Choroid plexus epithelial cell (primary cell): ENCODE measurements around the gene SERP2.

Experiments used
- DNase-seq: peaks from one replicate; pipeline ENCODE4 v3.0.0-alpha.2; 2010; ENCODE audit warnings: low read depth
- H3K4me3 ChIP-seq: 2 replicates; pipeline ENCODE4 v1.5.1; 2011; ENCODE audit warnings: low read depth, mild to moderate bottlenecking, control low read depth, low read length, moderate library complexity
- TF ChIP-seq, protein P1 (sequence below): conservative IDR thresholded peaks from 2 replicates; pipeline ENCODE4 v1.5.1; 2011; ENCODE audit warnings: low read depth, mild to moderate bottlenecking, control low read depth, inconsistent platforms, low read length, moderate library complexity

The SERP2 gene

GRCh38 chr13:44421853-44422525, 48.4 kb downstream of the SERP2 start:
- no peak overlapping the region for H3K4me3 ChIP-seq
- DNase-seq: no peak
- TF ChIP-seq, protein P1, sequence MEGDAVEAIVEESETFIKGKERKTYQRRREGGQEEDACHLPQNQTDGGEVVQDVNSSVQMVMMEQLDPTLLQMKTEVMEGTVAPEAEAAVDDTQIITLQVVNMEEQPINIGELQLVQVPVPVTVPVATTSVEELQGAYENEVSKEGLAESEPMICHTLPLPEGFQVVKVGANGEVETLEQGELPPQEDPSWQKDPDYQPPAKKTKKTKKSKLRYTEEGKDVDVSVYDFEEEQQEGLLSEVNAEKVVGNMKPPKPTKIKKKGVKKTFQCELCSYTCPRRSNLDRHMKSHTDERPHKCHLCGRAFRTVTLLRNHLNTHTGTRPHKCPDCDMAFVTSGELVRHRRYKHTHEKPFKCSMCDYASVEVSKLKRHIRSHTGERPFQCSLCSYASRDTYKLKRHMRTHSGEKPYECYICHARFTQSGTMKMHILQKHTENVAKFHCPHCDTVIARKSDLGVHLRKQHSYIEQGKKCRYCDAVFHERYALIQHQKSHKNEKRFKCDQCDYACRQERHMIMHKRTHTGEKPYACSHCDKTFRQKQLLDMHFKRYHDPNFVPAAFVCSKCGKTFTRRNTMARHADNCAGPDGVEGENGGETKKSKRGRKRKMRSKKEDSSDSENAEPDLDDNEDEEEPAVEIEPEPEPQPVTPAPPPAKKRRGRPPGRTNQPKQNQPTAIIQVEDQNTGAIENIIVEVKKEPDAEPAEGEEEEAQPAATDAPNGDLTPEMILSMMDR: no peak

- DNase-seq: no peak
- no peak overlapping the region for H3K4me3 ChIP-seq
- TF ChIP-seq, protein P1: no peak
Measured at GRCh38 chr13:44422755-44423643, 49.4 kb downstream of the SERP2 start.

- DNase-seq: no peak
- no peak overlapping the region for H3K4me3 ChIP-seq
- TF ChIP-seq, protein P1: no peak
Measured at GRCh38 chr13:44423824-44424223, 50.2 kb downstream of the SERP2 start.

DNA sequence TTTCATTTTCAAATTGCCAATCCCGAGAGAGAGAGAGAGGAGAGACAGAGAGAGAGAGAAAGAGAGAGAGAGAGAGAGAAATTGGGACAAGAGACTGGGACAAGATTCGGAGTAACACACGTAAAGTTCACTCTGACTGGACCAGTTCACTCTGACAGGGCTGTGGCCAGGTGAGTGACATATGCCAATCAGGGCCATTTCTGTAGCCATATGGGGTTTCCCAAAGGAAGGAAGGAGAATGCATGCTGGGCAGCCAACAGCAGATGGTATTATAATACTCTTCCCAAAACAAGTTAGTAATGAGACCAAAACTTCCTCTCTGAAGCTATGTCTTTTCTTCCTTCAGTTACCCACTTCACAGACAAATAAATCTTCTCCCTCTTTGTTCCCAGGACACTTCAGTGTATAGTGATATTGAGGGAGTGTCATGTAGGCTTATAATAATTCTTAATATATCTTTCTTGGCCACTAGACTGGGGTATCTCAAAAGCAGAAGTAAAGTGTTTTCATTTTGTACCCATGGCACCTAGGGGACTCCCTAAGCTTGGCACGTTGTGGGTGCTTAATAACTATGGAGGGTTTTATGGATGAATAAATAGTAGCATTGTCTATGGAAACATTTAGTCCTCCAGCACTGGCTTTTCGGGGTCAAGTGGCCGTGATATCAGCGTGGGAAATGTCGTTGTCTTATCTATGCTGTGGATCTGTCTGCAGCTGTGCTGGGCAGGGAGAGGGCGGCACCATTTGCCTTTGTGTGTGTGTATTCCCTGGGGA, 51.6 kb downstream of the SERP2 start:
- TF ChIP-seq, protein P1: no peak
- DNase-seq: no peak
- H3K4me3 ChIP-seq: no peak overlapping the region

DNA sequence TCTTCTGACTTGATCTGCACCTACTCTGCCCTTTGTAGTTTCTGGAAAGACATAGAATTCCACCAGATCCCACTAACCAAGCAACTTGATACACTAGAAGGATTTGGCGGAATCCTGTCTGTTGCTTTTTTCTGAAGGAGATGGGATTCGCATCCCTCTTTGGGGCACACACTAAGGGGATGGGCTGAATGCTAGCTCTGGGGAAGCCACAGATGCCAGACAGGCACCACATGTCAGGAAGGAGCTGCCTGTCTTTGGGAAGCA, 52.1 kb downstream of the SERP2 start:
- H3K4me3 ChIP-seq: no peak overlapping the region
- TF ChIP-seq, protein P1: no peak
- DNase-seq: no peak

DNA sequence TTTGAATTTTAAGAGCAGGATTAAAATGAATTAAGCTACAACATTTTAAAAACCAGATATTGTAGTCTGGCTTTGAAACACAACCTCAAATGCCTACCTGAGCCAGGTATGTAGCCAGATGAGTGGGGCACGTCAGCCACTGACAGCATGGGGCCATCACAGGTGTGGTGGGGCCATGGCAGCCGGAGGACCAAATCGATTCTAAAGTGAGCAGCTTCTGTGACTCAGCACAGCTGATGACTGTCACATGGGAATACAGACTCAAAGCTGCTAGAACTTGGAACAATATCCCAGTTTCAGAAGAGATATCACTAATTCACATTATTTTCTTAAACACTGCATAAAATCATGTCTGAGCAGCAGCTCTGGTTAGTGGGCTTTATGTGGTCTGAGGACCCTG, 52.8 kb downstream of the SERP2 start:
- H3K4me3 ChIP-seq: no peak overlapping the region
- no peak for DNase-seq
- TF ChIP-seq, protein P1: no peak
